ENCODE measurements around the gene PTH1R.

Gene PTH1R

DNA sequence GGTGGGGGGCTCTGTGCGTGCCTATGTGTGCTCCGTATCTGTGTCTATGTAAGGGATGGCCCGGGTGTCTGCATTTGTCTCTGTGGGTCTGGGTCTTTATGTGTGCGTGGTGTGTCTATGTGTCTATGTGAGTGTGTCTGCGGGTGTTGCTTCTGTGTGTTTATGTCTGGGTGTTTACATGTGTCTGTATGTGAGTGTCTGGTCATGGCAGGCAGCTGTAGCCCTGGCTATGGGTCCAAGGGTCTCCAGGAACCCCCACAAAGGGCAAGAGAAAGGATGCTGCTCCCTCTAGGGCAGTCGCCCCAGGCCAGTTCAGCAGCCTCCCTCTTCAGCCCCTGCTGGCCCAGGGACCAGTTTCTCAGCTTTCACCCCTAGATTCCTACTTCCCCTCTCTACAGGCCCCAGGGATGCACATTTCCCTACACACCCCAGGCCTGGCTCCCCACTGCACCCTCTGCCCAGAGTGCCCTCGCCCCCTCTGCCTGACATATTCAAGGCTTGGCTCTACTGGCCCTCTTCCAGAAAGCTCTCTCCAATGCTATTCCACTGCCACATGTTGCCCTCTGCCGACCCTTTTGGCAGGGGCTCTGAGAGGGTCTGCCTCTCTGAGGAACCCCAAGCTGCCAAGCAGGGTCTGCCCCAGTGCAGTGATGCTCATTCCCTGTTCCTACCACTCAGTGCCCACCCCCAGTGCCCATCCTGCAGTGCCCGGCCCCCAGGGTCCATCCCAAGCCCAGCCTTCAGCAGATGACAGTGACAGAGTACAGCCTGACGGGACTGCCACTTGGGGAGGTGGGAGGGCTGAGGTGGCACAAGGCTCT, 13.2 kb upstream of the PTH1R start:
- TF ChIP-seq, protein P1, sequence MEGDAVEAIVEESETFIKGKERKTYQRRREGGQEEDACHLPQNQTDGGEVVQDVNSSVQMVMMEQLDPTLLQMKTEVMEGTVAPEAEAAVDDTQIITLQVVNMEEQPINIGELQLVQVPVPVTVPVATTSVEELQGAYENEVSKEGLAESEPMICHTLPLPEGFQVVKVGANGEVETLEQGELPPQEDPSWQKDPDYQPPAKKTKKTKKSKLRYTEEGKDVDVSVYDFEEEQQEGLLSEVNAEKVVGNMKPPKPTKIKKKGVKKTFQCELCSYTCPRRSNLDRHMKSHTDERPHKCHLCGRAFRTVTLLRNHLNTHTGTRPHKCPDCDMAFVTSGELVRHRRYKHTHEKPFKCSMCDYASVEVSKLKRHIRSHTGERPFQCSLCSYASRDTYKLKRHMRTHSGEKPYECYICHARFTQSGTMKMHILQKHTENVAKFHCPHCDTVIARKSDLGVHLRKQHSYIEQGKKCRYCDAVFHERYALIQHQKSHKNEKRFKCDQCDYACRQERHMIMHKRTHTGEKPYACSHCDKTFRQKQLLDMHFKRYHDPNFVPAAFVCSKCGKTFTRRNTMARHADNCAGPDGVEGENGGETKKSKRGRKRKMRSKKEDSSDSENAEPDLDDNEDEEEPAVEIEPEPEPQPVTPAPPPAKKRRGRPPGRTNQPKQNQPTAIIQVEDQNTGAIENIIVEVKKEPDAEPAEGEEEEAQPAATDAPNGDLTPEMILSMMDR (conservative IDR thresholded peaks at IDR 0.05; ENCODE audit: control insufficient read depth, insufficient read depth, low read depth, low read length): no peak
- no peak overlapping the region for H3K4me3 ChIP-seq (ENCODE audit: control insufficient read depth, low read depth, low read length)
- DNase-seq (ENCODE audit: low read depth): no peak

DNA sequence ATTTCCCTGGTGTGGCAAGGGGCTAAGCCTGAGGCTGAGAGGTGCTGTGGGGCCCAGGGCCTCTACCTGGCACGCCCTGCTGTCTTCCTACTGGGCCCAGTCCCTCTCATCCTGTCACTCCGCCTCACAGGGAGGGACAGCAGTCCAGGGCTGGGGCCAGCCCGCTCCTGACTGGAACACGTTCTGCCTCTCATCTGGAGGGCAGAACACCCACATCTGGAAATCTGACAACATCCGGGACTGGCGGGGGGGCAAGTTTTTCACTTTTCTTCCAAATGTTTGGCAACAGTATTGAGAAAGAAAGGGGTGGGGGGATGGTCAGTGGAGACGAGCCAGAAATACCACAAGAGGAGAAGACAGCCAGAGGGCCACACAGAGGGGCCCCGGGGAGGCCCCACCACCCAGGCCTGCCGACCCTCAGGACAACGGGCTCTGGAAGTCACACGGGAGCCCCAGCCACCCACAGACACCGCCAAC, 12.5 kb upstream of the PTH1R start:
- TF ChIP-seq, protein P1 (conservative IDR thresholded peaks at IDR 0.05; ENCODE audit: control insufficient read depth, insufficient read depth, low read depth, low read length): no peak
- peak; percentile 62 for DNase-seq (ENCODE audit: low read depth)

DNA sequence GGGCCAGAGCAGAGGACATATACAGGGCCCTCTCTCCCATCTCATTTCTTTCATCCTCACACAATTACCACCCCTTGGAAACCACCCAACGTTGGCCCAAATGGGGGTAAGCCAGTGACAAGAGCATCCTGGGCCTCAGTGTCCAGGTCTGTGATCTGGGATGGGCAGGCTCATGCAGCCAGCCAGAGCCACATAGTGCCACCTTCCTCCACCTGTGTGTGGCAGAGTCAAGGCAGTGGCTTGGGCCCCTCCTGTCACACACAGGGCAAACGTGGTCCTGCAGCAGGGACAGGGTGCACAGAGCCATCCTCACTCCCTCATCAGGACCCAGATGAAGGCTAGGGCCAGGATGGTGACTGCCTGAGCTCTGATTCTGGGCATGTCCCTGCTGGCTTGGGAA, 12.0 kb upstream of the PTH1R start:
- DNase-seq (ENCODE audit: low read depth): no peak
- TF ChIP-seq, protein P1 (conservative IDR thresholded peaks at IDR 0.05; ENCODE audit: control insufficient read depth, insufficient read depth, low read depth, low read length): no peak
- no peak overlapping the region for H3K4me3 ChIP-seq (ENCODE audit: control insufficient read depth, low read depth, low read length)

More for the DNA sequence above, 12.5 kb upstream of the PTH1R start:
- no peak overlapping the region for H3K4me3 ChIP-seq (ENCODE audit: control insufficient read depth, low read depth, low read length)

DNA sequence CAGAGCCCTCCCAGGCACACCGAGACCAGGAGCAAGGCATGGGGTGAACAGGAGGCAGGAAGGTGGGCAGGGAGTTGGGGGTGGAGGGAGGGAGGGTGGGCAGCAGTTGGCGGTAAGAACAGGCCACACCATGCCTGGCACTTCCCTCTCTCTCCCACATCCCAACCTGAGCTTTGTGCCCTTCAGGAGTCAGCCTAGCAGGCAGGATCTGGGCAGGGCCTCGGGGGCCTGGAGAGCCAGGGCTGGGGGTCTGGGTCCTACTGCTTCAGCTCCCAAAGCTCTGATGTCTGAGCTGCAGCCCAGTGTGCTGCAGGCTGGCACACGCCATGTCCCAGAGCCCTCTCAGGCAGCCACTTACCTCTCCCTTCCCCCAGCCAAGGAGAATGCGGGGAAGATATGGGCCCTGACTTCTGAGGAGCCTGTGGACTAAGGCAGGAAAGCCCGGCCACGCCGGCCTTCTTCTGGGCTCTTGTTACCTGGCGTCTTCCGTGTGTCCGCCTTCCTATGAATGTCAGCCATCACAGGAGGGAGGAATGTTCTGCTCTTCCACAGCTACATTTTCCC, 11.4 kb upstream of the PTH1R start:
- no peak overlapping the region for H3K4me3 ChIP-seq (ENCODE audit: control insufficient read depth, low read depth, low read length)
- TF ChIP-seq, protein P1 (conservative IDR thresholded peaks at IDR 0.05; ENCODE audit: control insufficient read depth, insufficient read depth, low read depth, low read length): no peak
- DNase-seq (ENCODE audit: low read depth): no peak

DNA sequence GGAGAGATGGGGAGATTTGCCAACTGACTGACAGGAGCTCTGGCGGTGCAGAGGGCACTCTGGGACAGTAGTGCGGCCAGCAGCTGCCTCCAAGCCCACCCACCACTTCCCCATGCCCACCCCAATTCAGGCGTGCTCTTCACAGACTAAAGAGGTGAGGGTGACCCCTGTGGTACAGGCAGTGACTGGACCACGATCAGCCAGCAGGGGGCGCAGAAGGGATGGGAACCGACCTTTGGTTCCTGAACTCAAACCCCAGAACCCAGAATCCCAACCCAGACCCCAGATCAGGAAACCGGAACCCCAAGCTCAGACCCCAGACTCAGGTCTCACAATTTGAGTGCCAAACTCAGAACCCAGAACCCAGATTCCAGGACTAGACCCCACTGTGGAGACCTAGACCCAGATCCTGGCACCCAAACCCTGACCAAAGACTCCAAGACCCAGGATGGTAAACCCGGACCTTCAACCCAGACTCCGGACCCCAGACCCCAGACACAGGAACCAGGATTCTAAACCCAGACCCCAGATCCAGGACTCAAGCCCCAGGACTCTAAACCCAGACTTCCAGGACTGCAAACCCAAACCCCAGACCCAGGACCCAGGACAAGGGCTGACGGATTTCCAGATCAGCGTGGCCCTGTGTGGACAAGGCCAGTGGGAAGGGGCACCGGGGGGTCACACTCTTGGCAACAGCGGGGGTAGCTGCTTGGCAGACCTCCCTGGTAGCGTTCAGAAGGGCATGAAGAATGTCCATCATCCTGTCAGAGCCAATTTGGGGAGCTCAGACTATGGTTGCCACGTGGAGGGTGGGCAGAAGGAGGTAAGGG, 10.6 kb upstream of the PTH1R start:
- TF ChIP-seq, protein P1 (conservative IDR thresholded peaks at IDR 0.05; ENCODE audit: control insufficient read depth, insufficient read depth, low read depth, low read length): peak; percentile 90
- peak; percentile 53 for DNase-seq (ENCODE audit: low read depth)
- no peak overlapping the region for H3K4me3 ChIP-seq (ENCODE audit: control insufficient read depth, low read depth, low read length)

DNA sequence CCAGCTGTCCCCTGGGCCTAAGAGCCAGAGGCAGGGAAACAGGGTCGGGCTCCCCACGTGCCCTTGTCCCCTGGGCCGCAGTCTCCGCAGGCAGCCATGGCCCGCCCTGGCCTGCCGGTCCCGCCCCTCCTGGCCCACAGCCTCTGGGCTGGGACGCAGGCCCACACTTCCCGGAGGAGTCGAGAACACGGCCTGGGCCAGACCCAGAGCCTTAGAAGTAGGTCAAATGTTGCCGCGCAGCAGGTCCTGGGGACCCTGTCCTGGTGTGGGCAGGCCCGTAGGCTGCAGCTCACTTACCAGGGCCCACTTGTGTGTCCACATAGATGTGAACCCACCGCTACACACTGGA, 10.0 kb upstream of the PTH1R start:
- TF ChIP-seq, protein P1 (conservative IDR thresholded peaks at IDR 0.05; ENCODE audit: control insufficient read depth, insufficient read depth, low read depth, low read length): no peak
- peak; percentile 59 for DNase-seq (ENCODE audit: low read depth)
- H3K4me3 ChIP-seq (ENCODE audit: control insufficient read depth, low read depth, low read length): no peak overlapping the region

Measured in fibroblast of mammary gland (primary cell).